HepG2 (cell line): ENCODE results near the gene NUP85. TPM values are rescaled to one million over a fixed set of nuclear protein-coding genes. Genes with fewer than 3 reads are reported as not detected.

ENCODE experiments used
- ATAC-seq: fragments of 200-7000 bp; cut with Tn5 transposase; 3 replicates; pipeline ENCODE4 v1.9.1; 2020; ENCODE audit warnings: mild to moderate bottlenecking, moderate library complexity
- BruUV-seq: library from RNA; stranded (reverse); fragments of 400-500 nt; replicated peaks from 2 replicates; lab custom pipeline; 2021; lab: Mats Ljungman, UMichigan
- CTCF ChIA-PET: fragments of 300-600 bp; formaldehyde crosslinking; extraction: SDS; loops from one replicate; lab custom pipeline; 2021; ENCODE audit warnings: low total read pairs, inconsistent platforms, low intra/inter-chr PET ratio; lab: Yijun Ruan, JAX
- POLR2A ChIA-PET: fragments of 350-600 bp; sonication (Branson Sonifier 250); formaldehyde crosslinking; loops from one replicate; lab custom pipeline; 2020; ENCODE audit warnings: antibody characterized with exemption, inconsistent platforms; lab: Yijun Ruan, JAX
- DNase-seq: peaks from one replicate; pipeline ENCODE4 v3.0.0-alpha.2; 2015; ENCODE audit warnings: low spot score
- FAIRE-seq: peaks from 3 replicates; lab custom pipeline; 2011; peaks lifted over from hg19 to GRCh38; lab: Jason Lieb, UNC
- H2AFZ ChIP-seq: one replicate; pipeline ENCODE4 v1.6.1; 2011; ENCODE audit warnings: low read length, inconsistent platforms
- H3K27ac ChIP-seq: fragments of 300-600 bp; 3 replicates; pipeline ENCODE4 v1.8.0; 2011; ENCODE audit warnings: mixed run types, mild to moderate bottlenecking, mixed read lengths, low read length, inconsistent platforms; ENCODE audit not compliant: insufficient read depth; ENCODE audit errors: extremely low read length
- H3K27me3 ChIP-seq, 2 experiments: fragments of 200-600 bp in 1 of 2; 2 replicates in 1 of 2; 3 replicates in 1 of 2; pipeline versions ENCODE4 v1.6.0 to v1.8.0; 2011; ENCODE audit warnings: low read length in 2 of 2, mild to moderate bottlenecking in 2 of 2, moderate library complexity in 2 of 2, inconsistent platforms in 1 of 2; ENCODE audit not compliant: insufficient read depth in 2 of 2, control insufficient read depth in 1 of 2
- H3K36me3 ChIP-seq, 2 experiments: fragments of 200-600 bp in 1 of 2; replicated peaks in 1 of 2; 2 replicates in 1 of 2; 3 replicates in 1 of 2; pipeline versions ENCODE4 v1.5.1 to v1.8.0; 2011; ENCODE audit warnings: low read length in 2 of 2, inconsistent platforms in 1 of 2; ENCODE audit not compliant: insufficient read depth in 2 of 2, control insufficient read depth in 1 of 2
- H3K4me1 ChIP-seq: 2 replicates; pipeline ENCODE4 v1.5.1; 2012; ENCODE audit warnings: low read length, inconsistent platforms; ENCODE audit not compliant: insufficient read depth
- H3K4me2 ChIP-seq: 2 replicates; pipeline ENCODE4 v1.6.0; 2011; ENCODE audit warnings: low read depth, low read length, inconsistent platforms
- H3K4me3 ChIP-seq, 3 experiments: fragments of 200-600 bp in 1 of 3; sonication (generic), shearing (Covaris generic) in 1 of 3; replicated peaks in 1 of 3; 2 replicates each; pipeline ENCODE4 v1.5.1; 2011 to 2016; ENCODE audit warnings: low read length in 3 of 3, inconsistent platforms in 2 of 3, low read depth in 2 of 3, mild to moderate bottlenecking in 2 of 3, control low read depth in 1 of 3, mixed read lengths in 1 of 3; ENCODE audit not compliant: insufficient read depth in 1 of 3
- H3K79me2 ChIP-seq: one replicate; pipeline ENCODE4 v1.6.1; 2011; ENCODE audit warnings: low read length, inconsistent platforms; ENCODE audit not compliant: insufficient read depth
- H3K9ac ChIP-seq: 2 replicates; pipeline ENCODE4 v1.6.0; 2011; ENCODE audit warnings: mild to moderate bottlenecking, low read depth, low read length, inconsistent platforms; ENCODE audit not compliant: insufficient read depth
- H3K9me3 ChIP-seq: 2 replicates; pipeline ENCODE4 v1.5.1; 2012; ENCODE audit warnings: mild to moderate bottlenecking, low read length
- H4K20me1 ChIP-seq: 2 replicates; pipeline ENCODE4 v1.6.0; 2011; ENCODE audit warnings: inconsistent platforms, mild to moderate bottlenecking, low read length, moderate library complexity; ENCODE audit not compliant: insufficient read depth
- BRD4 ChIP-seq: sonication (generic); formaldehyde crosslinking; IDR thresholded peaks from 2 replicates; pipeline ENCODE4 v1.4.0; 2020; ENCODE audit warnings: missing genetic modification reagents
- ERF ChIP-seq: IDR thresholded peaks from 2 replicates; pipeline ENCODE4 v1.6.1; 2018; ENCODE audit warnings: missing biosample characterization, missing genetic modification reagents
- HBP1 ChIP-seq: IDR thresholded peaks from 2 replicates; pipeline ENCODE4 v1.6.1; 2016; ENCODE audit warnings: low read depth, control low read depth
- NRL ChIP-seq: sonication (generic); formaldehyde crosslinking; IDR thresholded peaks from 2 replicates; pipeline ENCODE4 v1.5.0; 2020; ENCODE audit warnings: missing genetic modification reagents, mild to moderate bottlenecking, moderate library complexity, borderline replicate concordance
- PITX1 ChIP-seq: sonication (generic); formaldehyde crosslinking; IDR thresholded peaks from 2 replicates; pipeline ENCODE4 v1.5.1; 2020; ENCODE audit warnings: mild to moderate bottlenecking, missing genetic modification reagents
- ZBTB1 ChIP-seq: sonication (generic); formaldehyde crosslinking; IDR thresholded peaks from 2 replicates; pipeline ENCODE4 v1.4.0; 2020; ENCODE audit warnings: missing genetic modification reagents, borderline replicate concordance
- ZKSCAN5 ChIP-seq: sonication (generic); formaldehyde crosslinking; IDR thresholded peaks from 2 replicates; pipeline ENCODE4 v1.5.1; 2020; ENCODE audit warnings: mild to moderate bottlenecking, missing genetic modification reagents
- ZNF605 ChIP-seq: sonication (generic); formaldehyde crosslinking; IDR thresholded peaks from 2 replicates; pipeline ENCODE4 v1.8.0; 2022; ENCODE audit warnings: mild to moderate bottlenecking, missing genetic modification reagents
- WGBS: methylation state at CpG from one replicate; pipeline ENCODE4 v1.1.6; 2017; ENCODE audit warnings: low lambda C conversion rate; 5-methylcytosine and 5-hydroxymethylcytosine counted together
- in situ Hi-C: cut with HindIII; loops from 2 replicates; pipeline ENCODE4 v1.10.0; 2017; ENCODE audit warnings: low pct_unique_long_range_greater_than_20kb; ENCODE audit not compliant: extremely low pct_ligation_motif_present
- intact Hi-C: fragments of 100-400 bp; cut with micrococcal nuclease; formaldehyde crosslinking; loops from one replicate; pipeline ENCODE4 v1.10.0; 2022; ENCODE audit not compliant: unreplicated experiment
- polyA plus RNA-seq, 8 experiments: library from polyadenylated mRNA; depleted of rRNA in 3 of 8; stranded (reverse) in 7 of 8; unstranded in 1 of 8; fragments of >200 nt; fragmentation: Illumina TruSeq in 4 of 8; extraction: Trizol in 4 of 8; gene quantifications; 2 replicates each; pipeline versions ENCODE4 v1.2.1 to v1.2.3, GENCODE V29; 2011 to 2016; ENCODE audit warnings: low read depth in 4 of 8, missing spikeins in 1 of 8, mixed read lengths in 1 of 8; ENCODE audit not compliant: insufficient read depth in 1 of 8
- total RNA-seq, 5 experiments: library from RNA; depleted of rRNA; stranded (reverse); fragments of >200 nt; fragmentation: Illumina TruSeq; extraction: Trizol; gene quantifications; 2 replicates each; pipeline ENCODE4 v1.2.3, GENCODE V29; 2016; ENCODE audit warnings: low read depth in 1 of 5
- TF ChIP-seq, protein P1 (sequence below): sonication (generic); formaldehyde crosslinking; IDR thresholded peaks from 2 replicates; pipeline ENCODE4 v1.4.0; 2020; ENCODE audit warnings: missing genetic modification reagents
- TF ChIP-seq, protein P2 (sequence below), 2 experiments: sonication (generic) in 1 of 2; formaldehyde crosslinking in 1 of 2; IDR thresholded peaks; 2 replicates each; pipeline versions ENCODE4 v1.6.1 to v1.9.0; 2014 to 2022; ENCODE audit warnings: antibody characterized with exemption in 1 of 2, borderline replicate concordance in 1 of 2, inconsistent platforms in 1 of 2, low read depth in 1 of 2, missing genetic modification reagents in 1 of 2
- TF ChIP-seq, protein P3 (sequence below): sonication (generic); formaldehyde crosslinking; IDR thresholded peaks from 2 replicates; pipeline ENCODE4 v1.4.0; 2020; ENCODE audit warnings: mild to moderate bottlenecking, missing genetic modification reagents

NUP85 gene
- total and polyA plus RNA-seq, 2 of the 13 experiments (the other 11 are each of a cell fraction or from before 2014, with no cell fraction given), result 89.1 to 124 TPM

DNA sequence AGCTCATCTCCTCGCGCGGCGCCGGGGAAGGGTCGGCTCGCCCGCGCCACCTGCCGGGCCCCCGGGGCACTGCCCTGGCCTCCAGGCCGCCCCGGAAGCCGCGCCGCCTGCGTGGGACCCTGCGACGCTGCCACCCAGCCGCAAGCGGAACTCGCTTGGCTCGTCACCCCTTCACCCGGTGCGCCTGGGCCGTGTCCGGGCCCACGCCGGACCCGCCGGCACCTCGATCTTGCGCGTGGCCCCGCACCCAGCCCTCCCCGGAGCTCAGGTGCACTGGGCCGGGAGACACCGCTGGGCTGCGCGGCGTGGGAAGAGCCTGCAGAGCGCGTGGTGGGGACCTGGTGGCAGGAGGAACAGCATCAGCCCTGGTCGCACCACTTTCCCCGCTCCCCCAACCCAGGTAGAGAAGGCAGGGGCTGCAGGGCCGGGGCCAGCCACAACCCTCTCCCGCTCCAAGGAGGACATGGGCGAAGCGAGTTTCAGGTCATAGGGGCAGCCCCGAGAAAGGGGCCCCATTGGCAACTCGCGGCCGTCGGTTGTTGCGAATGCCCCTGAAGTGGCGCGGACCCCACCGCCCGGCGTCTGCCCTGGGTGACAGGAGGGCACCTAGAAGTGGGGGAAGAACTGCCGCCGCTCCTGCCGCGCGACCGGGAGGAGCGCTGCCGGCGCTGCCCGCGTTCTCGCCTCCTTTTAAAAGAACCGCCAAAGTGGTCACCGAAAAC is 65.9 kb downstream of the NUP85 start:
- ChIA-PET CTCF (interaction anchor here (1.2 kb wide), 1 partner anchor 52 kb away, joined by 4 read pairs; no protein-coding TSS in a partner anchor), POLR2A (interaction anchor here (0.6 to 6.6 kb wide), 24 partner anchors 10 to 237 kb away, joined by 3 to 93 read pairs (median 6); partner anchors contain the start of genes GGA3, GRB2, MRPS7 and NT5C)
- Histone ChIP-seq H3K9me3 (no peaks in the 10 kb centered on the region), H3K4me2 (peak overlapping the region; percentile 94), H3K27ac (peak overlapping the region; percentile 77), H3K36me3 (peaks cover 8 to 26% of the 10 kb centered on the region in 2 experiments; a peak in 3 of 5 replicates), H4K20me1 (no peaks in the 10 kb centered on the region), H2AFZ (no peak overlapping the region), H3K4me3 (peak overlapping the region; percentile 91 to 98 (median 94)), H3K27me3 (no peaks in the 10 kb centered on the region), H3K79me2 (peaks cover 6% of the 10 kb centered on the region), H3K9ac (peak overlapping the region; percentile 96), H3K4me1 (peaks cover 43% of the 10 kb centered on the region)
- under 1% methylated on average over 34 of the region's 74 CpGs for WGBS
- in situ Hi-C loops (no loop called here), intact Hi-C loops (loop anchor here (1.0 to 2.0 kb wide), 3 partner anchors 18 to 141 kb away; partner anchors contain the start of genes GRB2 and SLC25A19)
- ATAC-seq (peak; percentile 36), DNase-seq (peak; percentile 58), FAIRE-seq (no peak)
- TSS peak; percentile 37 for BruUV-seq
- TF ChIP-seq PITX1 (peak; percentile 46; the same call in 1 of the 2 replicates), BRD4 (no peak), ZNF605 (CRISPR knock-in tag) (no peak), ERF (CRISPR knock-in tag) (0 out of 2 replicates have a peak, but pooled peaks have one; percentile 19), ZKSCAN5 (CRISPR knock-in tag) (no peak), ZBTB1 (CRISPR knock-in tag) (no peak), NRL (0 out of 2 replicates have a peak, but pooled peaks have one; percentile 42), HBP1 (CRISPR knock-in tag) (no peak)
- TF ChIP-seq, protein P1, sequence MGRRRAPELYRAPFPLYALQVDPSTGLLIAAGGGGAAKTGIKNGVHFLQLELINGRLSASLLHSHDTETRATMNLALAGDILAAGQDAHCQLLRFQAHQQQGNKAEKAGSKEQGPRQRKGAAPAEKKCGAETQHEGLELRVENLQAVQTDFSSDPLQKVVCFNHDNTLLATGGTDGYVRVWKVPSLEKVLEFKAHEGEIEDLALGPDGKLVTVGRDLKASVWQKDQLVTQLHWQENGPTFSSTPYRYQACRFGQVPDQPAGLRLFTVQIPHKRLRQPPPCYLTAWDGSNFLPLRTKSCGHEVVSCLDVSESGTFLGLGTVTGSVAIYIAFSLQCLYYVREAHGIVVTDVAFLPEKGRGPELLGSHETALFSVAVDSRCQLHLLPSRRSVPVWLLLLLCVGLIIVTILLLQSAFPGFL (CRISPR knock-in tag), result peak; percentile 72; the same call in 1 of the 2 replicates
- TF ChIP-seq, protein P2, sequence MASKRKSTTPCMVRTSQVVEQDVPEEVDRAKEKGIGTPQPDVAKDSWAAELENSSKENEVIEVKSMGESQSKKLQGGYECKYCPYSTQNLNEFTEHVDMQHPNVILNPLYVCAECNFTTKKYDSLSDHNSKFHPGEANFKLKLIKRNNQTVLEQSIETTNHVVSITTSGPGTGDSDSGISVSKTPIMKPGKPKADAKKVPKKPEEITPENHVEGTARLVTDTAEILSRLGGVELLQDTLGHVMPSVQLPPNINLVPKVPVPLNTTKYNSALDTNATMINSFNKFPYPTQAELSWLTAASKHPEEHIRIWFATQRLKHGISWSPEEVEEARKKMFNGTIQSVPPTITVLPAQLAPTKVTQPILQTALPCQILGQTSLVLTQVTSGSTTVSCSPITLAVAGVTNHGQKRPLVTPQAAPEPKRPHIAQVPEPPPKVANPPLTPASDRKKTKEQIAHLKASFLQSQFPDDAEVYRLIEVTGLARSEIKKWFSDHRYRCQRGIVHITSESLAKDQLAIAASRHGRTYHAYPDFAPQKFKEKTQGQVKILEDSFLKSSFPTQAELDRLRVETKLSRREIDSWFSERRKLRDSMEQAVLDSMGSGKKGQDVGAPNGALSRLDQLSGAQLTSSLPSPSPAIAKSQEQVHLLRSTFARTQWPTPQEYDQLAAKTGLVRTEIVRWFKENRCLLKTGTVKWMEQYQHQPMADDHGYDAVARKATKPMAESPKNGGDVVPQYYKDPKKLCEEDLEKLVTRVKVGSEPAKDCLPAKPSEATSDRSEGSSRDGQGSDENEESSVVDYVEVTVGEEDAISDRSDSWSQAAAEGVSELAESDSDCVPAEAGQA (IDR thresholded peaks at IDR 0.05; ENCODE audit: low read depth), result peak; percentile 73; the same call in 1 of the 2 replicates
- TF ChIP-seq, protein P2 (CRISPR knock-in tag; IDR thresholded peaks at IDR 0.05; ENCODE audit: borderline replicate concordance), result no peak; the same call in 1 of the 2 replicates
- TF ChIP-seq, protein P3, sequence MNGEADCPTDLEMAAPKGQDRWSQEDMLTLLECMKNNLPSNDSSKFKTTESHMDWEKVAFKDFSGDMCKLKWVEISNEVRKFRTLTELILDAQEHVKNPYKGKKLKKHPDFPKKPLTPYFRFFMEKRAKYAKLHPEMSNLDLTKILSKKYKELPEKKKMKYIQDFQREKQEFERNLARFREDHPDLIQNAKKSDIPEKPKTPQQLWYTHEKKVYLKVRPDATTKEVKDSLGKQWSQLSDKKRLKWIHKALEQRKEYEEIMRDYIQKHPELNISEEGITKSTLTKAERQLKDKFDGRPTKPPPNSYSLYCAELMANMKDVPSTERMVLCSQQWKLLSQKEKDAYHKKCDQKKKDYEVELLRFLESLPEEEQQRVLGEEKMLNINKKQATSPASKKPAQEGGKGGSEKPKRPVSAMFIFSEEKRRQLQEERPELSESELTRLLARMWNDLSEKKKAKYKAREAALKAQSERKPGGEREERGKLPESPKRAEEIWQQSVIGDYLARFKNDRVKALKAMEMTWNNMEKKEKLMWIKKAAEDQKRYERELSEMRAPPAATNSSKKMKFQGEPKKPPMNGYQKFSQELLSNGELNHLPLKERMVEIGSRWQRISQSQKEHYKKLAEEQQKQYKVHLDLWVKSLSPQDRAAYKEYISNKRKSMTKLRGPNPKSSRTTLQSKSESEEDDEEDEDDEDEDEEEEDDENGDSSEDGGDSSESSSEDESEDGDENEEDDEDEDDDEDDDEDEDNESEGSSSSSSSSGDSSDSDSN (CRISPR knock-in tag), result no peak; the same call in none of the 2 replicates
